PC-9 (cell line): ENCODE measurements around the gene FAT1. TPM values are rescaled to one million over a fixed set of nuclear protein-coding genes. Genes with fewer than 3 reads are reported as not detected.

Source experiments
- BruUV-seq: library from RNA; stranded (reverse); fragments of 400-500 nt; replicated peaks from 2 replicates; lab custom pipeline; 2021; lab: Mats Ljungman, UMichigan
- CTCF ChIA-PET: fragments of 300-600 bp; sonication (Branson Sonifier 250); formaldehyde crosslinking; loops from one replicate; lab custom pipeline; 2022; ENCODE audit warnings: antibody characterized with exemption; lab: Charles Lee
- POLR2A ChIA-PET: fragments of 300-600 bp; sonication (Branson Sonifier 250); formaldehyde crosslinking; loops from one replicate; lab custom pipeline; 2022; ENCODE audit warnings: antibody characterized with exemption; ENCODE audit not compliant: unreplicated experiment; lab: Charles Lee
- DNase-seq, 2 experiments: peaks; one replicate each; pipeline versions ENCODE4 v3.0.0 to v3.0.0-alpha.2; 2015 to 2022; ENCODE audit warnings: mixed read lengths in 1 of 2
- H2AFZ ChIP-seq: fragments of 200-600 bp; sonication (generic); 2 replicates; pipeline ENCODE4 v1.8.1; 2017; ENCODE audit warnings: antibody characterized with exemption
- H3F3A ChIP-seq: fragments of 200-600 bp; sonication (generic); 2 replicates; pipeline ENCODE4 v1.8.1; 2017; ENCODE audit warnings: antibody characterized with exemption, mild to moderate bottlenecking, low read depth; ENCODE audit not compliant: insufficient read depth
- H3K27ac ChIP-seq: fragments of 200-600 bp; sonication (generic); 2 replicates; pipeline ENCODE4 v1.6.1; 2016; ENCODE audit warnings: mixed run types
- H3K27me3 ChIP-seq: fragments of 200-600 bp; sonication (generic); 2 replicates; pipeline ENCODE4 v1.6.1; 2016; ENCODE audit warnings: low read depth, mixed run types; ENCODE audit not compliant: insufficient read depth
- H3K36me3 ChIP-seq: fragments of 200-600 bp; sonication (generic); 2 replicates; pipeline ENCODE4 v1.6.1; 2016; ENCODE audit warnings: low read depth, mixed run types
- H3K4me1 ChIP-seq: fragments of 200-600 bp; sonication (generic); replicated peaks from 2 replicates; pipeline ENCODE4 v1.6.1; 2016; ENCODE audit warnings: mixed run types; ENCODE audit not compliant: insufficient read depth
- H3K4me2 ChIP-seq: fragments of 200-600 bp; sonication (generic); 2 replicates; pipeline ENCODE4 v1.6.1; 2017; ENCODE audit warnings: mixed run types
- H3K4me3 ChIP-seq: fragments of 200-600 bp; sonication (generic); 2 replicates; pipeline ENCODE4 v1.6.1; 2016; ENCODE audit warnings: mixed run types
- H3K79me2 ChIP-seq: fragments of 200-600 bp; sonication (generic); 2 replicates; pipeline ENCODE4 v1.6.1; 2017; ENCODE audit warnings: low read depth, mixed run types
- H3K9me2 ChIP-seq: fragments of 200-600 bp; sonication (generic); 2 replicates; pipeline ENCODE4 v1.8.1; 2017; ENCODE audit warnings: mild to moderate bottlenecking; ENCODE audit not compliant: insufficient read depth
- H3K9me3 ChIP-seq: fragments of 200-600 bp; sonication (generic); 2 replicates; pipeline ENCODE4 v1.8.1; 2016; ENCODE audit warnings: low read depth; ENCODE audit not compliant: insufficient read depth
- H4K20me1 ChIP-seq: fragments of 200-600 bp; sonication (generic); 2 replicates; pipeline ENCODE4 v1.8.1; 2017; ENCODE audit not compliant: insufficient read depth
- EZH2 ChIP-seq: fragments of 200-600 bp; sonication (generic); IDR thresholded peaks from 2 replicates; pipeline ENCODE4 v1.8.0; 2017; ENCODE audit warnings: antibody characterized with exemption, low read depth
- intact Hi-C: fragments of 100-400 bp; cut with micrococcal nuclease; formaldehyde crosslinking; loops from one replicate; pipeline ENCODE4 v1.10.0; 2022; ENCODE audit not compliant: unreplicated experiment
- total RNA-seq: library from RNA; stranded (reverse); gene quantifications from 2 replicates; pipeline ENCODE4 v1.2.3, GENCODE V29; 2021
- TF ChIP-seq, protein P1 (sequence below): fragments of 200-600 bp; sonication (generic); conservative IDR thresholded peaks from 2 replicates; pipeline ENCODE4 v1.6.1; 2017; ENCODE audit warnings: mixed run types, antibody characterized with exemption, mild to moderate bottlenecking, moderate library complexity

FAT1 gene
- total RNA-seq, 1 experiment from 2014 or later: 73.2 TPM

DNA sequence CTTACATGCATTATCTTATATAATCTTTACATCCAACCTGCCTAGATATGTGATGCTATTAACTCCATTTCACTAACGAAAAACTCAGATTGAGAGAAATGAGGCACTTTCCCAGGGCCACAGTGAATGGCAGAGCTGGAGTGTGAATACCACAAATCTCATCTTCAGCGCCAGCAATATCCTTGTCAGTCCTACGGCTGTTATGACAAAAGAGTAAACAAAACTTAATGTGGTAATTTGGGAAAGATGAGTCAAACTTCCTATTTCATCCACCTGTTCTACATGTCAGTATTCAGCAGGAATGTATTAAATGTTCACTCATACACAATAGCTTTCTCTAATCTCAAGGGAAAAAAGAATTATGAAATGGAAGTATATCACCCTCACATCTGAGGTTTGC is 56.9 kb downstream of the FAT1 start:
- Histone ChIP-seq H3K27me3 (no peaks in the 10 kb centered on the region), H3K36me3 (no peaks in the 10 kb centered on the region), H3F3A (0 out of 2 replicates have a peak, but pooled peaks cover 3% of the 10 kb centered on the region), H3K27ac (no peak overlapping the region), H4K20me1 (no peaks in the 10 kb centered on the region), H3K9me3 (no peaks in the 10 kb centered on the region), H3K4me1 (no peaks in the 10 kb centered on the region), H3K4me3 (no peak overlapping the region), H3K79me2 (no peaks in the 10 kb centered on the region), H3K4me2 (no peak overlapping the region), H3K9me2 (no peaks in the 10 kb centered on the region), H2AFZ (no peak overlapping the region)
- ChIA-PET POLR2A (no interaction called here), CTCF (interaction anchor here (0.7 kb wide), 1 partner anchor 945 kb away, joined by 19 read pairs; no protein-coding TSS in a partner anchor)
- intact Hi-C loops: no loop called here
- TF ChIP-seq, protein P1, sequence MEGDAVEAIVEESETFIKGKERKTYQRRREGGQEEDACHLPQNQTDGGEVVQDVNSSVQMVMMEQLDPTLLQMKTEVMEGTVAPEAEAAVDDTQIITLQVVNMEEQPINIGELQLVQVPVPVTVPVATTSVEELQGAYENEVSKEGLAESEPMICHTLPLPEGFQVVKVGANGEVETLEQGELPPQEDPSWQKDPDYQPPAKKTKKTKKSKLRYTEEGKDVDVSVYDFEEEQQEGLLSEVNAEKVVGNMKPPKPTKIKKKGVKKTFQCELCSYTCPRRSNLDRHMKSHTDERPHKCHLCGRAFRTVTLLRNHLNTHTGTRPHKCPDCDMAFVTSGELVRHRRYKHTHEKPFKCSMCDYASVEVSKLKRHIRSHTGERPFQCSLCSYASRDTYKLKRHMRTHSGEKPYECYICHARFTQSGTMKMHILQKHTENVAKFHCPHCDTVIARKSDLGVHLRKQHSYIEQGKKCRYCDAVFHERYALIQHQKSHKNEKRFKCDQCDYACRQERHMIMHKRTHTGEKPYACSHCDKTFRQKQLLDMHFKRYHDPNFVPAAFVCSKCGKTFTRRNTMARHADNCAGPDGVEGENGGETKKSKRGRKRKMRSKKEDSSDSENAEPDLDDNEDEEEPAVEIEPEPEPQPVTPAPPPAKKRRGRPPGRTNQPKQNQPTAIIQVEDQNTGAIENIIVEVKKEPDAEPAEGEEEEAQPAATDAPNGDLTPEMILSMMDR: no peak
- no peak for TF ChIP-seq EZH2
- no TSS peak for BruUV-seq
- DNase-seq: no peak

DNA sequence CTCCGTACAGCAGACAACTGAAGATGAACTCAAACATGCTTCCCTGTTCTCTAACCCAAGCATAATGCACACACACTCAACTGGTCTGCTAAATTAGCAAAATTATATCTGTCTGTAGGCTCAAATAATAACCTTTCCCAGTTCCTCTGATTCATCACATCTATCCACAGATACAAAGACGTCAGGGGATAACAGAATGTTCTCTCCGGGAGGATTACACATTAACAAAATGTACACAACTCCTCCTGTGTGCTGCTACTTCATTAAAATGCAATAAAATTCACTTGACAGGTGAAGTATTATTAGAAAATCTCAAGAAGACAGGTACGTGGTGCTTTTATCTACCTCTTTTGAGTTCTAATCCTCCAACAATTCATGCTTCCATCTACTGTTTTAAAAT is 57.4 kb downstream of the FAT1 start:
- Histone ChIP-seq H3K36me3 (no peaks in the 10 kb centered on the region), H3K79me2 (no peaks in the 10 kb centered on the region), H3K9me3 (no peaks in the 10 kb centered on the region), H4K20me1 (no peaks in the 10 kb centered on the region), H3K9me2 (no peaks in the 10 kb centered on the region), H3K27ac (no peak overlapping the region), H3K4me3 (no peak overlapping the region), H3K27me3 (no peaks in the 10 kb centered on the region), H2AFZ (no peak overlapping the region), H3F3A (0 out of 2 replicates have a peak, but pooled peaks cover 3% of the 10 kb centered on the region), H3K4me1 (no peaks in the 10 kb centered on the region), H3K4me2 (no peak overlapping the region)
- TF ChIP-seq, protein P1: no peak
- TF ChIP-seq EZH2: no peak
- DNase-seq: no peak
- ChIA-PET CTCF (interaction anchor here (0.6 kb wide), 1 partner anchor 49 kb away, joined by 13 read pairs; no protein-coding TSS in a partner anchor), POLR2A (no interaction called here)
- BruUV-seq: no TSS peak
- intact Hi-C loops: no loop called here

DNA sequence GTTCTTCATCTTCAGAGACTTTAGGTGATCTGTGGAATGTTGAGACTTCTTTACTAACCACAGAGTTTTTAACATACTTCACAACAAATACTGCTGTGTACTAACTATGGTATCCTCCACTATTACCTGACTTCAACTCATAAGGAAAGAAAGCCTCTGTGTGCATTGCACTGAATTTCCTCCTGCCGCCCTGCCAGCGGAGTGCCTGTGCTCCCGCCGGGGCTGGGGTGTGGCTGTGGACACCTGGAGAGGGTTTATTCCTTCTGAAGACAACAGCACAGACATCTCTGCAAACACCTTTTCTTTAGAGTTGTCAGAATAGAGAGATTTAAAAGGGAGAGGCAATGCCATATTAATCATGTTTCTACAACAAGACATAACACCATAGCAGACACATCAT is 63.3 kb downstream of the FAT1 start:
- H3K36me3 ChIP-seq: no peaks in the 10 kb centered on the region

More for the DNA sequence above, 63.3 kb downstream of the FAT1 start:
- H3K9me3 ChIP-seq: no peaks in the 10 kb centered on the region
- no peak overlapping the region for H2AFZ ChIP-seq
- ChIA-PET POLR2A (no interaction called here), CTCF (no interaction called here)
- TF ChIP-seq, protein P1: no peak
- no peak for TF ChIP-seq EZH2
- H4K20me1 ChIP-seq: no peaks in the 10 kb centered on the region
- BruUV-seq: no TSS peak
- H3K4me1 ChIP-seq: no peaks in the 10 kb centered on the region
- no peak for DNase-seq
- H3K27ac ChIP-seq: no peak overlapping the region
- no peaks in the 10 kb centered on the region for H3F3A ChIP-seq
- intact Hi-C loops: no loop called here
- H3K9me2 ChIP-seq: no peaks in the 10 kb centered on the region
- no peaks in the 10 kb centered on the region for H3K79me2 ChIP-seq
- no peak overlapping the region for H3K4me2 ChIP-seq
- no peaks in the 10 kb centered on the region for H3K27me3 ChIP-seq
- H3K4me3 ChIP-seq: no peak overlapping the region
